Measurements from ENCODE around the gene CNOT1.

- TF ChIP-seq ZNF510 (tag by site-specific recombination; IDR thresholded peaks at IDR 0.05; ENCODE audit: insufficient replicate concordance) (no peak), ZBTB49 (tag by site-specific recombination; IDR thresholded peaks at IDR 0.05; ENCODE audit: low read depth) (no peak), ZFHX2 (tag by site-specific recombination; conservative IDR thresholded peaks at IDR 0.05) (no peak), REST (tag by site-specific recombination; IDR thresholded peaks at IDR 0.05) (no peak)
Observed at GRCh38 chr16:58656899-58657298, 27.3 kb upstream of the CNOT1 start.
